Prostate gland (tissue), 2 donors: Measurements from ENCODE around the gene IFT81. TPM values are rescaled to one million over a fixed set of nuclear protein-coding genes. Genes with fewer than 3 reads are reported as not detected.

Source experiments
- DNase-seq: peaks from one replicate; pipeline ENCODE4 v3.0.0-alpha.2; 2019; ENCODE audit warnings: low spot score
- H3K27ac ChIP-seq, 2 donors: fragments of 200-600 bp; sonication (generic); 2 replicates each; pipeline ENCODE4 v1.5.1; 2017 to 2019
- H3K27me3 ChIP-seq: fragments of 200-600 bp; sonication (generic); replicated peaks from 2 replicates; pipeline ENCODE4 v1.5.1; 2019; ENCODE audit not compliant: insufficient read depth
- H3K36me3 ChIP-seq, 2 donors: fragments of 200-600 bp; sonication (generic); 1 replicate in 1 of 2; 2 replicates in 1 of 2; pipeline versions ENCODE4 v1.5.1 to v1.8.1; 2017 to 2019
- H3K4me1 ChIP-seq: fragments of 200-600 bp; sonication (generic); replicated peaks from 2 replicates; pipeline ENCODE4 v1.5.1; 2019
- H3K4me3 ChIP-seq, 2 donors: fragments of 200-600 bp; sonication (generic); 2 replicates each; pipeline ENCODE4 v1.5.1; 2017 to 2019
- H3K9me3 ChIP-seq: fragments of 200-600 bp; sonication (generic); 2 replicates; pipeline ENCODE4 v1.5.1; 2017
- POLR2A ChIP-seq: fragments of 450-650 bp; IDR thresholded peaks from one replicate; pipeline ENCODE4 v1.6.1; 2016; ENCODE audit warnings: antibody characterized with exemption, mild to moderate bottlenecking
- POLR2AphosphoS5 ChIP-seq: sonication (generic); formaldehyde crosslinking; IDR thresholded peaks from one replicate; pipeline ENCODE4 v1.6.1; 2017; ENCODE audit warnings: antibody characterized with exemption
- WGBS: methylation state at CpG from one replicate; pipeline ENCODE4 v1.1.5; 2018; 5-methylcytosine and 5-hydroxymethylcytosine counted together
- intact Hi-C: fragments of 100-400 bp; cut with DNase I; formaldehyde crosslinking; loops from one replicate; pipeline ENCODE4 v1.14.2; 2022
- total RNA-seq, 2 donors: library from RNA; depleted of rRNA; stranded (reverse); fragments of >200 nt; gene quantifications; one replicate each; pipeline ENCODE4 v1.1.0, GENCODE V29; 2016
- TF ChIP-seq, protein P1 (sequence below), 4 experiments: fragments of 200-600 bp in 2 of 4; fragments of 450-650 bp in 2 of 4; sonication (generic) in 2 of 4; IDR thresholded peaks; 1 replicate in 3 of 4; 2 replicates in 1 of 4; pipeline ENCODE4 v1.5.1; 2016 to 2019; ENCODE audit warnings: antibody characterized with exemption in 4 of 4, mild to moderate bottlenecking in 2 of 4, moderate library complexity in 2 of 4

Gene IFT81
- 10 to 100 TPM; 11.2 to 16.1 TPM for total RNA-seq

- H3K4me1 ChIP-seq: peaks cover 2% of the 10 kb centered on the region
- intact Hi-C loops: loop anchor here (5.0 kb wide), 1 partner anchor 98 kb away; no protein-coding TSS in a partner anchor
- DNase-seq: peak; percentile 95
- no peaks in the 10 kb centered on the region for H3K27me3 ChIP-seq
- H3K27ac ChIP-seq: peak within 1 kb of the TSS; percentile 90 to 91
- TF ChIP-seq POLR2AphosphoS5 (peak; percentile 83), POLR2A (peak; percentile 52)
- TF ChIP-seq, protein P1, sequence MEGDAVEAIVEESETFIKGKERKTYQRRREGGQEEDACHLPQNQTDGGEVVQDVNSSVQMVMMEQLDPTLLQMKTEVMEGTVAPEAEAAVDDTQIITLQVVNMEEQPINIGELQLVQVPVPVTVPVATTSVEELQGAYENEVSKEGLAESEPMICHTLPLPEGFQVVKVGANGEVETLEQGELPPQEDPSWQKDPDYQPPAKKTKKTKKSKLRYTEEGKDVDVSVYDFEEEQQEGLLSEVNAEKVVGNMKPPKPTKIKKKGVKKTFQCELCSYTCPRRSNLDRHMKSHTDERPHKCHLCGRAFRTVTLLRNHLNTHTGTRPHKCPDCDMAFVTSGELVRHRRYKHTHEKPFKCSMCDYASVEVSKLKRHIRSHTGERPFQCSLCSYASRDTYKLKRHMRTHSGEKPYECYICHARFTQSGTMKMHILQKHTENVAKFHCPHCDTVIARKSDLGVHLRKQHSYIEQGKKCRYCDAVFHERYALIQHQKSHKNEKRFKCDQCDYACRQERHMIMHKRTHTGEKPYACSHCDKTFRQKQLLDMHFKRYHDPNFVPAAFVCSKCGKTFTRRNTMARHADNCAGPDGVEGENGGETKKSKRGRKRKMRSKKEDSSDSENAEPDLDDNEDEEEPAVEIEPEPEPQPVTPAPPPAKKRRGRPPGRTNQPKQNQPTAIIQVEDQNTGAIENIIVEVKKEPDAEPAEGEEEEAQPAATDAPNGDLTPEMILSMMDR (IDR thresholded peaks at IDR 0.05): no peak
- under 1% methylated on average over 60 of the region's 61 CpGs for WGBS
- H3K9me3 ChIP-seq: no peaks in the 10 kb centered on the region
- peak within 1 kb of the TSS; percentile 97 to 98 for H3K4me3 ChIP-seq
- no peaks in the 10 kb centered on the region for H3K36me3 ChIP-seq
Measured at GRCh38 chr12:110124269-110124995, at the start of gene IFT81. IFT81 (plus strand) TSS chr12:110124357; CDS start chr12:110127381, 3,024 bp downstream.

DNA sequence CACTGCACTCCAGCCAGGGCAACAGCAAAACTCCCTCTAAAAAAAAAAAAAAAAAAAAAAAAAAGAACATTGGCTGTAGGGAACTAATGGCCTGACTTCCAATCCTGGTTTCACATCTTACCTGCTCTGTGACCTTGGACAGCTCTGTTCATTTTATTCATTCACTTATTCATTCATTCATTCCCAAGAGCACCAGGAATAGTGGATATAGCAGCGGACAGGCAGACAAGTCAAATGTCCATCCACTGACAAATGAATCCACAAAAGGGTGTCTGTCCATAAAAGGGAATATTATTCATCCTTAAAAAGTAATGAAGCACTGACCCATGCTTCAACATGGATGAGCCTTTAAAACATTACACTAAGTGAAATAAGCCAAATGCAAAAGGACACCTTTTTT lies 48.3 kb upstream of the IFT81 start:
- intact Hi-C loops: no loop called here

GRCh38 chr12:110077800-110078199 lies 46.4 kb upstream of the IFT81 start:
- intact Hi-C loops: no loop called here
- H3K27ac ChIP-seq: no peak overlapping the region
- no peak overlapping the region for H3K4me3 ChIP-seq
- WGBS: 55% methylated on average over 4 of the region's 4 CpGs
- no peaks in the 10 kb centered on the region for H3K27me3 ChIP-seq
- H3K4me1 ChIP-seq: no peaks in the 10 kb centered on the region
- TF ChIP-seq POLR2AphosphoS5: no peak
- TF ChIP-seq, protein P1 (IDR thresholded peaks at IDR 0.05): no peak
- no peak for TF ChIP-seq POLR2A
- no peaks in the 10 kb centered on the region for H3K9me3 ChIP-seq
- H3K36me3 ChIP-seq: no peaks in the 10 kb centered on the region
- no peak for DNase-seq

More for the DNA sequence above, 48.3 kb upstream of the IFT81 start:
- H3K4me1 ChIP-seq: no peaks in the 10 kb centered on the region
- no peak for DNase-seq
- H3K4me3 ChIP-seq: no peak overlapping the region
- no peak overlapping the region for H3K27ac ChIP-seq
- H3K36me3 ChIP-seq: no peaks in the 10 kb centered on the region
- TF ChIP-seq POLR2A: no peak
- whole genome bisulfite sequencing: 100% methylated on average over 1 of the region's 1 CpG
- H3K27me3 ChIP-seq: no peaks in the 10 kb centered on the region
- H3K9me3 ChIP-seq: no peaks in the 10 kb centered on the region

DNA sequence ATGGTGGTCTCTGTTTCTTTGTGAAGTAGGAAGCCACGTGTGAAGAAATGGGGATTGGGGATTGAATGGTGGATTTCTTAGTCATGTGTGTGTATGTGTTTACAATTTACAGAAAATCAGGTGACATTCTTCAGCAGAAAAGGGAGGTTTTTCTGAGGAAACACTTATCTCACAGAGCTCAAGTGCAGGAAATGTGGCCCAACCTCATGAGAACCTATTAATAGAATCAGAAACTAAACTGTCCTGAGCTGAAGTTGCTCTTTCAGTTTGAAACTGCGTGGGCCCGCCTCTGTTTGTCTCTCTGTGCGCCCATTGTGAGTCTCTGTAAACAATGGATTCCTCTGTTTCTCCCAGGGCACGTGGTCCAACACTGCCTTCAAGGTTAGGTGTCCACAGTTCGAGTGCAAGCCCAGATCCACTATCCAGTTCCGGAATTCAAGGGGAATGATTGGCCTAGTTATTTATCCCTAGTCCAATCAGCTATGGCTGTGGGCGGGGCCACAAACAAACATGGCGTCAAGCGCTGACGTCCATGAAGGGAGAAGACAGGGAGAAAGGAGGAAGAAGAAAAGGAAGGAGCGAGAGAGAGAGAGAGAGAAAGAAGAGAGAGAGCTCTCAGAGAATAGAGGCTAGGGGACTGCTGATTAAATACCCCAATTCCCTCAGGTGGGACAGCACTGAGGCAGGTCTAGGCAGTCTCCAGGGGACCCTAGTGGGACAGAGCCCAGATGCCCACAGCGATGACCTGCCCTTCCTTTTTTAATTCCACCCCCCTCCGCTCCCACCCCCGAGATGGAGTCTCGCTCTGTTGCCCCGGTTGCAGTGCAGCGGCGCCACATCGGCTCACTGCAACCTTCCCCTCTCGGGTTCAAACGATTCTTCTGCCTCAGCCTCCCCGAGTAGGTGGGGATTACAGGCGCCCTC lies 44.4 kb upstream of the IFT81 start:
- no peaks in the 10 kb centered on the region for H3K4me1 ChIP-seq
- H3K27me3 ChIP-seq: no peaks in the 10 kb centered on the region
- intact Hi-C loops: no loop called here
- no peak for TF ChIP-seq POLR2AphosphoS5
- TF ChIP-seq, protein P1 (IDR thresholded peaks at IDR 0.05): no peak
- no peak for DNase-seq
- no peaks in the 10 kb centered on the region for H3K36me3 ChIP-seq
- H3K9me3 ChIP-seq: no peaks in the 10 kb centered on the region
- no peak overlapping the region for H3K27ac ChIP-seq
- 77% methylated on average over 24 of the region's 24 CpGs for whole genome bisulfite sequencing
- no peak overlapping the region for H3K4me3 ChIP-seq

DNA sequence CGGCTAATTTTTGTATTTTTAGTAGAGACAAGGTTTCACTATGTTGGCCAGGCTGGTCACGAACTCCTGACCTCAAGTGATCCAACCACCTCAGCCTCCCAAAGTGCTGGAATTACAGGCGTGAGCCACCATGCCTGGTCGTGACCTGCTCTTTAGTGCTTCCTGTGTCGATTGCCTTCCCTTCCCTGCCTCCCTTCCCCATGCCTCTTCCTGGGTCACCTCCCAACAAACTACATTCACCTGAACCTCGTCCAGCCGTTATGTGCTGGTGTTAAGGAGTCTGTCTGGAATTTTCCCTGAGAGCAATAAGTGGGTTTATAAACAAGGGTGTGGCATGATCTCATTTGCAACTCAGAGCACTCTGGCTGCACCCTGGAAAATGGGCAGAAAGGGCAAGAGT lies 43.7 kb upstream of the IFT81 start:
- Histone ChIP-seq H3K27me3 (no peaks in the 10 kb centered on the region), H3K9me3 (no peaks in the 10 kb centered on the region), H3K36me3 (no peaks in the 10 kb centered on the region), H3K27ac (no peak overlapping the region), H3K4me3 (no peak overlapping the region), H3K4me1 (no peaks in the 10 kb centered on the region)
- no peak for DNase-seq
- WGBS: 89% methylated on average over 7 of the region's 7 CpGs
- intact Hi-C loops: no loop called here
- TF ChIP-seq, protein P1 (IDR thresholded peaks at IDR 0.05): no peak
- TF ChIP-seq POLR2AphosphoS5: no peak
- no peak for TF ChIP-seq POLR2A
